ENCODE measurements around the gene C22orf15. TPM values are rescaled to one million over a fixed set of nuclear protein-coding genes. Genes with fewer than 3 reads are reported as not detected.

The C22orf15 gene
- total RNA-seq, 2 experiments from 2014 or later, result 0.86 to 1.7 TPM

- POLR2A ChIA-PET, result interaction anchor here (0.9 kb wide), 1 partner anchor 74 kb away, joined by 4 read pairs; no protein-coding TSS in a partner anchor
- Histone ChIP-seq H2AFZ (ENCODE audit: low read length) (peak overlapping the region; percentile 52; the same call in 1 of the 2 replicates), H3K36me3 (ENCODE audit: insufficient read depth, low read length) (no peaks in the 10 kb centered on the region), H3K4me2 (ENCODE audit: low read length) (peak overlapping the region; percentile 94), H3K9me3 (ENCODE audit: low read length) (no peaks in the 10 kb centered on the region), H3K79me2 (ENCODE audit: insufficient read depth, low read depth, low read length) (peaks cover 5% of the 10 kb centered on the region), H3K4me1 (ENCODE audit: insufficient read depth, low read length, poor library complexity, severe bottlenecking) (peaks cover 56% of the 10 kb centered on the region), H4K20me1 (ENCODE audit: insufficient read depth, low read length) (no peaks in the 10 kb centered on the region), H3K27ac (ENCODE audit: low read depth, low read length, poor library complexity, severe bottlenecking) (peak overlapping the region; percentile 36), H3K9me2 (ENCODE audit: insufficient read depth, low read length) (no peaks in the 10 kb centered on the region), H3K4me3 (ENCODE audit: low read depth, low read length, poor library complexity, severe bottlenecking) (peak overlapping the region; percentile 68)
- CTCF ChIA-PET (ENCODE audit: unreplicated experiment), result interaction anchor here (1.3 kb wide), 1 partner anchor 78 kb away, joined by 4 read pairs; no protein-coding TSS in a partner anchor
- DNase-seq (ENCODE audit: low spot score), result no peak
- no TSS peak for BruUV-seq (replicated peaks)
- TF ChIP-seq EZH2phosphoT487 (IDR thresholded peaks at IDR 0.05; ENCODE audit: borderline replicate concordance, low read depth, low read length) (no peak), CTCF (conservative IDR thresholded peaks at IDR 0.05; ENCODE audit: low read length) (no peak)
- intact Hi-C loops (cut with micrococcal nuclease; ENCODE audit: unreplicated experiment), result no loop called here
Observed at GRCh38 chr22:23772315-23772648, 9.5 kb downstream of the C22orf15 start.

GRCh38 chr22:23772649-23773473 is 10.1 kb downstream of the C22orf15 start, which contains the start of gene MMP11:
Gene MMP11, plus strand, starts transcription at chr22:23772849. Its CDS starts 22 bp downstream, at chr22:23772871.
- Histone ChIP-seq H3K36me3 (ENCODE audit: insufficient read depth, low read length) (no peaks in the 10 kb centered on the region), H3K9me3 (ENCODE audit: low read length) (no peaks in the 10 kb centered on the region), H4K20me1 (ENCODE audit: insufficient read depth, low read length) (no peaks in the 10 kb centered on the region), H3K9me2 (ENCODE audit: insufficient read depth, low read length) (no peaks in the 10 kb centered on the region), H2AFZ (ENCODE audit: low read length) (peak within 1 kb of the TSS; percentile 68; the same call in 1 of the 2 replicates), H3K4me2 (ENCODE audit: low read length) (peak within 1 kb of the TSS; percentile 94), H3K79me2 (ENCODE audit: insufficient read depth, low read depth, low read length) (no peaks in the 10 kb centered on the region), H3K27ac (ENCODE audit: low read depth, low read length, poor library complexity, severe bottlenecking) (peak within 1 kb of the TSS; percentile 36), H3K4me3 (ENCODE audit: low read depth, low read length, poor library complexity, severe bottlenecking) (peak within 1 kb of the TSS; percentile 68), H3K4me1 (ENCODE audit: insufficient read depth, low read length, poor library complexity, severe bottlenecking) (peaks cover 56% of the 10 kb centered on the region)
- CTCF ChIA-PET (ENCODE audit: unreplicated experiment), result interaction anchor here (1.3 kb wide), 1 partner anchor 77 kb away, joined by 4 read pairs; no protein-coding TSS in a partner anchor
- no TSS peak for BruUV-seq (replicated peaks)
- POLR2A ChIA-PET, result interaction anchor here (0.9 kb wide), 1 partner anchor 73 kb away, joined by 4 read pairs; no protein-coding TSS in a partner anchor
- peak; percentile 72 for DNase-seq (ENCODE audit: low spot score)
- TF ChIP-seq CTCF (conservative IDR thresholded peaks at IDR 0.05; ENCODE audit: low read length) (peak; percentile 48), EZH2phosphoT487 (IDR thresholded peaks at IDR 0.05; ENCODE audit: borderline replicate concordance, low read depth, low read length) (no peak)
- intact Hi-C loops (cut with micrococcal nuclease; ENCODE audit: unreplicated experiment), result no loop called here
